AG09309 (cell line): ENCODE data around the gene LIM2.

ENCODE experiments used
- DNase-seq: peaks from one replicate; pipeline ENCODE4 v3.0.0-alpha.2; 2010; ENCODE audit warnings: low read depth
- H3K4me3 ChIP-seq: 2 replicates; pipeline ENCODE4 v1.5.1; 2011; ENCODE audit warnings: mild to moderate bottlenecking, low read depth, low read length, moderate library complexity; ENCODE audit not compliant: control insufficient read depth
- TF ChIP-seq, protein P1 (sequence below): IDR thresholded peaks from 2 replicates; pipeline ENCODE4 v1.5.1; 2011; ENCODE audit warnings: mild to moderate bottlenecking, low read depth, low read length, inconsistent platforms; ENCODE audit not compliant: insufficient read depth, control insufficient read depth; ENCODE audit errors: missing control alignments

Gene LIM2

DNA sequence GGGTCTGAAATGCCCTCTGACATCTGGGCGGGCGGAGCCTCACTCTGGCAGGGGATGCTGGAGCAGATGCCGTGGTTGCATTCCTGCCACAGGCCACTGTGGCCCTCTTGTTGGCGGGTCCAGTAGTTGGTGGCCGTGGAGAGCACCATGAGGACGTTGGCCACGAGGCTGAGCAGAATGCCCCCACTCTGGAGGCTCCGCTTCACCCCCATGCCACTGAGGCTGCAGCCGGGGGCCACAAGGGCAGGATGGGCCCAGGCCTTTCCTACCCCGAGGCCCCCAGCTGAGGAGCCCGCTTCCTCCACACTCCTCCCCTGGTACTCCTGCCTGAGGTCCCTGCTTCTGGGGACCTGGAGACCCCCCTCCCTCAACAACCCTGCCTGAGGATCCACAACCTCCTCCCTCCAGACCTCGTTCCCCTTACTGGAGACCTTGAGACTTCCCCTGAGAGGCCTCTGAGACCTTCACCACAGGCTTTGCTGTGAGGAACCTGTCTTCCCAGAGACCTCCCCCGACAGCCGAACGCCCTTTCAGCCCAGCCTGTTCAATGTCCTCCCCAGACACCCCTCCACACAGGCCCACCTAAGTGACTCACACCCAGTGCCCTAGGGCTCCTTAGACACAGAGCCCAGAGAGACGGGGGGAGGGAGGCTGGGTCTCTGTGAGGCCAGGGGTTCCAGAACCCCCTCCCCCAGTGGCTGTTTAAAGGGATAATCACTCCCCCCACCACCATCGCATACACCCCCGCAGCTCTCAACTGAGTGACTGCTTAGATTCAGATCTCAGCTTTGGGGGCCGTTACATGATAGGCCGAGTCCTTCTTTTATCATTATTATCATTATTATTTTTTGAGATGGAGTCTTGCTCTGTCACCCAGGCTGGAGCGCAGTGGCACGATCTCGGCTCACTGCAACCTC lies 19.1 kb downstream of the LIM2 start, which contains the start of gene CLDND2:
Gene CLDND2, minus strand, starts transcription at position 638 of the 917 bp plus-strand sequence. Its CDS starts 426 bp downstream, at position 212.
- peak within 1 kb of the TSS; percentile 70 for H3K4me3 ChIP-seq
- TF ChIP-seq, protein P1, sequence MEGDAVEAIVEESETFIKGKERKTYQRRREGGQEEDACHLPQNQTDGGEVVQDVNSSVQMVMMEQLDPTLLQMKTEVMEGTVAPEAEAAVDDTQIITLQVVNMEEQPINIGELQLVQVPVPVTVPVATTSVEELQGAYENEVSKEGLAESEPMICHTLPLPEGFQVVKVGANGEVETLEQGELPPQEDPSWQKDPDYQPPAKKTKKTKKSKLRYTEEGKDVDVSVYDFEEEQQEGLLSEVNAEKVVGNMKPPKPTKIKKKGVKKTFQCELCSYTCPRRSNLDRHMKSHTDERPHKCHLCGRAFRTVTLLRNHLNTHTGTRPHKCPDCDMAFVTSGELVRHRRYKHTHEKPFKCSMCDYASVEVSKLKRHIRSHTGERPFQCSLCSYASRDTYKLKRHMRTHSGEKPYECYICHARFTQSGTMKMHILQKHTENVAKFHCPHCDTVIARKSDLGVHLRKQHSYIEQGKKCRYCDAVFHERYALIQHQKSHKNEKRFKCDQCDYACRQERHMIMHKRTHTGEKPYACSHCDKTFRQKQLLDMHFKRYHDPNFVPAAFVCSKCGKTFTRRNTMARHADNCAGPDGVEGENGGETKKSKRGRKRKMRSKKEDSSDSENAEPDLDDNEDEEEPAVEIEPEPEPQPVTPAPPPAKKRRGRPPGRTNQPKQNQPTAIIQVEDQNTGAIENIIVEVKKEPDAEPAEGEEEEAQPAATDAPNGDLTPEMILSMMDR, result no peak
- DNase-seq, result no peak

DNA sequence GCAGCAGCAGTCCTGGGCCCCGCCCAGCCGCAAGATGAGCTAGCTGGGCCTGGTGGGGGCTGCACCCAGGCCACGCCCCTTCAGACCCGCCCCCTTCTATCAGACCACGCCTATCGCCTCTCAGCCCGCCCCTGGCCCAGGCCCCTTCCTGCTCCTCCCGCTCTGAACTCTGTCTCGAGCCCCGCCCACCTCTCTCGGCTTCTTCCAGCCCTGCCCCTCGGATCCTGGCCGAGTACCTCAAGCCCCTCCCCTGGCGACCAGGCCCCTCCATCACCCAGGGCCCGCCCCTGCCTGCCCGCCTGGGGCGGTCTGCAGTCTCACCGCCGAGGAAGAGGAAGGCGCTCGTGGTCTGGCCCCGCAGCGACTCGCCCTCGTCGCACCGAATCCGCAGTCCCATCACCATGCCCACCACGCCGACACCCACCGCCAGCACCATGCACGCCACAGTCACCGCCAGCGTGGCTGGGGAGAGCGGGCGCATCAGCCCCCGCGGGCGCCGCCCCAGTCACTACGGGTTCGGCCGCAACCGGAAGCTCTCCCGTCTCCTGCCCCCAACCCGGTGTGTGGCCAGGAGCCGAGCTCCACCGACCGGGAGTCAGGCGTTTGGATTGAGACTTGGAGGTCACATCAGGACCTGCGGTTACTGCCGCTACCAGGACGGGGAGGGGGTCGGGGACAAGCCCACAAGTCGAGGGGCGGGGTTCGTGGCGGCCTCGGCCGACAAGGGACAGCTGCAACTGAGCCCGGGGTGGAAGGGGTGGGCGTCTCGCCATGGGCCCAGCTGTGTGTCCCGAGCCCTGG lies 20.0 kb downstream of the LIM2 start:
- TF ChIP-seq, protein P1, result no peak
- DNase-seq, result peak; percentile 93
- peak overlapping the region; percentile 70 for H3K4me3 ChIP-seq

DNA sequence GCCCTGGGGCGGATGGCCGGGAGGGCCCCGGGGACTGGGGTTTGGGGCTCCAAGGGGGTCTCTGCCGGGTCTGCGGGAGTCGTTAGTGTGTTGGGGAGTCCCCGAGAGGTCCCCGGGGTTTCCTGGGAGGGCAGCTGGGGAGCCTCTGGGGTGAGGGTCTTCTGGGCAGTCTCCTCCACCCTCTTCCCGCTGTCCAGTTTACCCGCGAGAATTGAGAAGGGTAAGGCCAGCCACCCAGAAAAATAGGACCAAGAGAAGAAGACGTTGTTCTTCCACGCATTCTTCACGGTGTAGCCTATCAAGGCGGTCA lies 20.6 kb downstream of the LIM2 start:
- no peak for DNase-seq
- TF ChIP-seq, protein P1, result no peak
- peak overlapping the region; percentile 70 for H3K4me3 ChIP-seq

DNA sequence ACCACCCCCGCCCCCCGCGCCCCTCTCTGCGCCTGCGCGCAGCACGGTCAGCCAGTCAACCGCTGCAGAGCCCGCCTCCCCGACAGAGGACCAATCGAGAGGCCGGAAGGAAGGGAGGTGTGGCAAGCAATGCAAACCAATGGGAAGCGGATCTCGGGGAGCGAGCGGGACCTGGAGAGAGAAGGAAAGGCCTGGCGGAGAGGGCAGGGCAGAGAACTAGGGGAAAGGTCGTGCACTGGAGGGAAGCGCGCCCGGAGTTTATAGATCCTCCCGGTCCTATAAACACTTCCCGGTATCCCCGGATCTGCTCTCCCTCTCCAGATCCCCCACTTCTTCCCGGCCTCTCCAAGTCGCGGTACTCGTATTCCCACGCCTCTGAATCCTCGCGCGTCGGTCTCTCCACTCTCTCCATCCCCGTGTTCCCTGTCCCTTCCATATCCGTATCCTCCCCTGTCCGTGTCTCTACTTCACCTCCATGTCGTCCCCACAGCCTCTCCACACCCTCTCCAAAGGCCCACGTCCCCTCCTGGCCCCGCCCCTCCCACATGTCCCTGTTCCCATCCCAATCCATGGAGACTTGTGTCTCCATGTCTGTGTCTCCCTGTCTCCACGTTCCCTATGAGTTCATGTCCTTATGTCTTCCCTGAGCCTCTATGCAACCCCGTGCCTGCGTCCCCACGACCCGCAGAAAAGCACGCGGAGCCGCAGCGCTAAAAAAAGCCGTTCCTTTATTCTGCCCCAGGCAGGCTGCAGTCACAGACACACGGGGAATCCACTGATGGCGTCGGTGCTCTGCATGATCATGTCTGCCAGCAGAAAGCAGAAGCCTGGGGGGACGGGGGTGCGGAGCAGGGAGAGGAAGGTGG lies 21.2 kb downstream of the LIM2 start:
- H3K4me3 ChIP-seq, result peak overlapping the region; percentile 85
- DNase-seq, result peak; percentile 88
- TF ChIP-seq, protein P1, result no peak

DNA sequence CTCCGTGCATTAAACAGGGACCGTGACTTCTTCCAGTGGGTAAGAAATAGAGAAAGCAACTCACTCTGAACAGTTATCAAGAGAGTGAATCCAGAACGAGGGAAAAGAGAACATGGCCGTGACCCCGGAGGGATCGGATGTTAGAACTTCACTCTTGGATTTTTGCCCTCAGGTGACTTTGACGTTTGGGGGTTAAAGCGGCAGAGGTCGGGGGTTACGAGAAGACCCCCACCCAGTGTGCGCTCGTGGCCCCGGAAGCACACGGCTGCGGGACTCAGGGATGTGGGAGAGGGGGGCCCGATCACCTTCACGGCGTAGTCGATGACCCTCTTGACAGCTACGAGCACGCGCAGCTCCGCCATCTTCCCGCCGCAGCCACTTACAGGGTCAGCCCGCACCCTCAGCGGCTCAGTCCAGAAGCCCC lies 21.8 kb downstream of the LIM2 start, which contains the start of gene ETFB:
Gene ETFB, minus strand, starts transcription at position 424 of the 424 bp plus-strand sequence. Its CDS starts 62 bp downstream, at position 362.
- DNase-seq, result no peak
- peak within 1 kb of the TSS; percentile 85 for H3K4me3 ChIP-seq
- TF ChIP-seq, protein P1, result no peak
